RWPE2 (cell line): Measurements from ENCODE around the gene SPATA31E1.

Experiments used
- ATAC-seq: fragments of 200-7000 bp; cut with Tn5 transposase; 3 replicates; pipeline ENCODE4 v1.9.1; 2021; ENCODE audit warnings: low read depth
- DNase-seq: peaks from one replicate; pipeline ENCODE4 v3.0.0-alpha.2; 2020; ENCODE audit warnings: low spot score
- H3K27ac ChIP-seq: fragments of 450-650 bp; 2 replicates; pipeline ENCODE4 v1.5.1; 2017; ENCODE audit warnings: mild to moderate bottlenecking; ENCODE audit not compliant: poor library complexity, severe bottlenecking
- H3K27me3 ChIP-seq: fragments of 250-450 bp; sonication (Bioruptor Pico); 2 replicates; pipeline ENCODE4 v1.5.1; 2021; ENCODE audit warnings: mild to moderate bottlenecking, moderate library complexity; ENCODE audit not compliant: insufficient read depth, poor library complexity, severe bottlenecking
- H3K36me3 ChIP-seq: fragments of 250-450 bp; sonication (Bioruptor Pico); 2 replicates; pipeline ENCODE4 v1.5.1; 2020; ENCODE audit warnings: low read depth, mild to moderate bottlenecking, moderate library complexity
- H3K4me1 ChIP-seq: fragments of 250-450 bp; sonication (Bioruptor Pico); 2 replicates; pipeline ENCODE4 v1.5.1; 2021; ENCODE audit warnings: mild to moderate bottlenecking, moderate library complexity; ENCODE audit not compliant: insufficient read depth, poor library complexity, severe bottlenecking
- H3K4me3 ChIP-seq: fragments of 250-450 bp; sonication (Bioruptor Pico); 2 replicates; pipeline ENCODE4 v1.5.1; 2021; ENCODE audit warnings: mild to moderate bottlenecking, moderate library complexity; ENCODE audit not compliant: severe bottlenecking
- H3K9me3 ChIP-seq: fragments of 250-450 bp; sonication (Bioruptor Pico); 2 replicates; pipeline ENCODE4 v1.5.1; 2021; ENCODE audit warnings: mild to moderate bottlenecking, moderate library complexity; ENCODE audit not compliant: severe bottlenecking
- CTCF ChIP-seq: fragments of 450-650 bp; IDR thresholded peaks from one replicate; pipeline ENCODE4 v1.5.1; 2017; ENCODE audit warnings: mild to moderate bottlenecking, moderate library complexity; ENCODE audit not compliant: poor library complexity, severe bottlenecking

SPATA31E1 gene

GRCh38 chr9:87863882-87864465 lies 18.7 kb upstream of the SPATA31E1 start:
- no peak overlapping the region for H3K27ac ChIP-seq
- H3K4me3 ChIP-seq, result no peak overlapping the region
- no peak for TF ChIP-seq CTCF
- H3K27me3 ChIP-seq, result no peaks in the 10 kb centered on the region
- no peaks in the 10 kb centered on the region for H3K36me3 ChIP-seq
- H3K9me3 ChIP-seq, result peaks cover 6% of the 10 kb centered on the region
- no peak for DNase-seq
- H3K4me1 ChIP-seq, result peaks cover 8% of the 10 kb centered on the region
- no peak for ATAC-seq

GRCh38 chr9:87864915-87865314 lies 17.8 kb upstream of the SPATA31E1 start:
- no peak for ATAC-seq
- DNase-seq, result no peak
- H3K27me3 ChIP-seq, result no peaks in the 10 kb centered on the region
- H3K4me1 ChIP-seq, result peaks cover 8% of the 10 kb centered on the region
- H3K4me3 ChIP-seq, result no peak overlapping the region
- no peaks in the 10 kb centered on the region for H3K36me3 ChIP-seq
- H3K9me3 ChIP-seq, result peaks cover 6% of the 10 kb centered on the region
- no peak for TF ChIP-seq CTCF
- H3K27ac ChIP-seq, result no peak overlapping the region

GRCh38 chr9:87865626-87866025 lies 17.1 kb upstream of the SPATA31E1 start:
- Histone ChIP-seq H3K9me3 (peaks cover 6% of the 10 kb centered on the region), H3K27me3 (no peaks in the 10 kb centered on the region), H3K4me3 (no peak overlapping the region), H3K27ac (no peak overlapping the region), H3K4me1 (peaks cover 8% of the 10 kb centered on the region), H3K36me3 (no peaks in the 10 kb centered on the region)
- no peak for DNase-seq
- ATAC-seq, result no peak
- TF ChIP-seq CTCF, result no peak

GRCh38 chr9:87867391-87867790 lies 15.3 kb upstream of the SPATA31E1 start:
- no peak for TF ChIP-seq CTCF
- no peak for ATAC-seq
- Histone ChIP-seq H3K9me3 (no peaks in the 10 kb centered on the region), H3K27ac (no peak overlapping the region), H3K27me3 (no peaks in the 10 kb centered on the region), H3K4me3 (no peak overlapping the region), H3K4me1 (peaks cover 6% of the 10 kb centered on the region), H3K36me3 (no peaks in the 10 kb centered on the region)
- DNase-seq, result no peak

- H3K27me3 ChIP-seq, result no peaks in the 10 kb centered on the region
- no peaks in the 10 kb centered on the region for H3K9me3 ChIP-seq
- no peak for TF ChIP-seq CTCF
- no peak overlapping the region for H3K27ac ChIP-seq
- H3K36me3 ChIP-seq, result no peaks in the 10 kb centered on the region
- DNase-seq (no peak), ATAC-seq (no peak)
- peaks cover 1% of the 10 kb centered on the region for H3K4me1 ChIP-seq
- no peak overlapping the region for H3K4me3 ChIP-seq
Measured at GRCh38 chr9:87868175-87868574, 14.5 kb upstream of the SPATA31E1 start.
